Measurements from ENCODE around the gene DECR2. TPM values are rescaled to one million over a fixed set of nuclear protein-coding genes. Genes with fewer than 3 reads are reported as not detected.
"Not testable (repeated sequence)": the region's sequence is repeated elsewhere in the genome, so short reads cannot be mapped to it uniquely, and the experiment has no call there.

The DECR2 gene
- total RNA-seq, 4 donors from 2014 or later: 10.6 to 106 (median 31.9) TPM

DNA sequence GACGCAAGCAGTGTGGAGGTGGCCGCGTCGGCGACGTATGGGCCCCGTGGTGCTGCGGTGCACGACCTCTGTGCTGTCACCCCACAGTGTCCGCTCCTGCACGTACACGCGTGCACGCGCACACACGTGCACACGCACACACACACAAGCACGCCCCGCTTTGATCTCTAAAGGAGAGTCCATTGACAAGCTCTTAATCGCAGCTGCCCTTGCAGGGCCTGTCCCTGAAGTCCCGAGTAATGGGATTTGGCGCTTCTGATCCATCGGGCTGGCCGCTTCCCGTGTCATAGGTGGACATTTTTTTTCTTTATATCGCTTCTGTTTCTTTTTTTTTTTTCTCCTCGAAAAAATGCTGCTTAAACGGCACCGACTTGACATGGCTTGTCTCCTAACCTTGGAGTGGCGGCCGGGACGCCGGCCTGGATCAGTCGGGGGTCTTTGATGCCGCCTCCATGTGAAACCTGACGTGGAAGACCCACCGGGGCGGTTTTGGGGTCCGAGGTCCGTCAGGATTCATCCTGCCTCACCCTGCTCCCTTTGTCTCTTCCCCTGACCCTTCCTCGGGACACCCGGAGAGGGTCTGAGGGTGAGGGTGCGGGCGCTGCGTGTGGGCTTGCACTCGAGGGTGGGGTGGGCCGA is 40.9 kb upstream of the DECR2 start:
- intact Hi-C loops (cut with DNase I; ENCODE audit: low total_unique reads): no loop called here
- no peaks in the 10 kb centered on the region for H3K27me3 ChIP-seq
- no peak for TF ChIP-seq POLR2A (IDR thresholded peaks at IDR 0.05)
- TF ChIP-seq CTCF (IDR thresholded peaks at IDR 0.05): no peak
- no peak for DNase-seq
- H3K4me1 ChIP-seq: no peaks in the 10 kb centered on the region
- H3K9me3 ChIP-seq: no peaks in the 10 kb centered on the region
- no peaks in the 10 kb centered on the region for H3K36me3 ChIP-seq
- H3K27ac ChIP-seq: no peak overlapping the region
- no peak overlapping the region for H3K4me3 ChIP-seq

DNA sequence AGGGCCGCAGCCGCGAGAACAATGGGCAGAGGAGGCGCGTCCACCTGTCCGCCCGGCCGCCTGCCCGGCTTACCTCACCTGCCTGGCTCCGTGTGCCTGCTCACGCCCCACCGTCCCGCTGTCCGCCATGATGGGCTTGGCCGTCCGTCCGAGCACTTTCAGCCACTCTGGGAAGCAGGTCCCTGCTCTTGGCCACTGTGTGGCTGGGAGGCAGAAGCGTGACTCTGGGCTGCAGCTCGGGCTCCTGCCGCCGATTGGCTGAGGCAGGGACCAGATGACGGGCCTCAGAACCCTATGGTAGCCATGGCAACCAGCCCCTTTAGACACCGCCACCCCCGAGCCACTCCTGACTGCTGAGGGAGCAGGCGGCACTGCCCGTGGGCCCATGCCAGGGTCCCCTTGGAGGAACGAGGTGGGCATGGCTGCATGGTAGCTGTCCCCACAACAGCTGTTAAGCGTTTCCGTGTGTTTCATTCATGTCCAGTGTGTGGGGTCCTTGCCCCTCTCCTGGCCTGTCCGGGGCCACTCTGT is 40.3 kb upstream of the DECR2 start:
- no peaks in the 10 kb centered on the region for H3K4me1 ChIP-seq
- H3K4me3 ChIP-seq: no peak overlapping the region
- H3K27ac ChIP-seq: no peak overlapping the region
- DNase-seq: no peak
- H3K9me3 ChIP-seq: no peaks in the 10 kb centered on the region
- TF ChIP-seq CTCF (IDR thresholded peaks at IDR 0.05) (no peak), POLR2A (IDR thresholded peaks at IDR 0.05) (no peak)
- H3K27me3 ChIP-seq: no peaks in the 10 kb centered on the region
- H3K36me3 ChIP-seq: no peaks in the 10 kb centered on the region
- intact Hi-C loops (cut with DNase I; ENCODE audit: low total_unique reads): no loop called here

DNA sequence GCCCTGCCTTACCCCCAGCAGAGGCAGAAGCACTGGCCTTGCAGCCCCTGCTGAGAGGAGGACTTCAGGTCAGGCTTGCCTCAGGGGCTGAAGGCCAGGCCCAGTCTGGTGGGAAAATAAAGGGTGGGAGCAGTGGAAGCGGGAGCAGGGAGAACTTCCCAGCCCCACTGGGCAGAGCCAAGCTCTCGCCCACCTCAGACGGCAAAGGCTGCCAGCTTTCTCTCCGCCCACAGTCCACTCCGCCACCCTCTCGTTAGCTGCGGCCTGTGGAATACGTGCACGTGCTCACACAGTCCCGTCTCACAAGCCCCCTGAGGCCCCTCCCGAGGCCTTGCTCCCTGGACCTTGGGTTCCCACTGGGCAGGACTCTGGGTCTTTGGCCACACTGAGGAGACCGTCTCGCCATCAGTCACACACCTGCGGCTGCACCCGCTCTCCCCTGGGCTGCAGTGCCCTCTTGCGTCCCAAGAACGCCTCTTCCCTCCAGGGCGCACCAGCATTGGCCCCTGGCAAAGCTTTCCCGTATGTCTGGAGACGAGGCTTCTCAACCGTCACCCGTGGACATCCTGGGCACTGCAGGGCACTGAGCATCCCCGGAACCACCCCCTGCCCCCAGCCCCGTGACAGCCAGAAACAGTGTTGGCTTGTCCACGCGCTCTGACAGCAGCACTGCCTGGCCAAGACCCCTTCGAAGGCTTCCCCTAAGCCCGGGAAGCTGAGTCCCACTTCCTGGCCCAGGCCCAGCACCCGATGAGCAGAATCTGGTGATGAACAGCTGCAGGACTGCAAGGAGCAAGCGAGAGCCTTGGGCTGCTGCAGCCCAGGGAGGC is 39.6 kb upstream of the DECR2 start:
- Histone ChIP-seq H3K36me3 (no peaks in the 10 kb centered on the region), H3K27me3 (no peaks in the 10 kb centered on the region), H3K4me1 (no peaks in the 10 kb centered on the region), H3K9me3 (no peaks in the 10 kb centered on the region), H3K27ac (no peak overlapping the region), H3K4me3 (no peak overlapping the region)
- TF ChIP-seq CTCF (IDR thresholded peaks at IDR 0.05): peak; percentile 52 to 74 (median 67)
- no peak for TF ChIP-seq POLR2A (IDR thresholded peaks at IDR 0.05)
- DNase-seq: peak in 1 of 2 donors; percentile 57
- intact Hi-C loops (cut with DNase I; ENCODE audit: low total_unique reads): no loop called here

DNA sequence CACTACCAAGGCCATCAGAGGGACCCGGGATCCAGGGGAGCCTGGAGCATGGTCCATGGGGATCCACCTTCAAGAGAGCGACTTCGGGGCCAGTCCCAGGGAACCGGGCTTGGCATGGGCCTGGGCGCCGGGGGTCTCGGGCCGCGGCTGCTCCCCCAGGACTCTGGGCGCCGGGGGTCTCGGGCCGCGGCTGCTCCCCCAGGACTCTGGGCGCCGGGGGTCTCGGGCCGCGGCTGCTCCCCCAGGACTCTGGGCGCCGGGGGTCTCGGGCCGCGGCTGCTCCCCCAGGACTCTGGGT is 39.0 kb upstream of the DECR2 start:
- H3K36me3 ChIP-seq; H3K4me1 ChIP-seq; DNase-seq; H3K9me3 ChIP-seq; H3K27me3 ChIP-seq; intact Hi-C loops (cut with DNase I; ENCODE audit: low total_unique reads); H3K4me3 ChIP-seq; H3K27ac ChIP-seq: not testable (repeated sequence)

- TF ChIP-seq CTCF (IDR thresholded peaks at IDR 0.05) (no peak), POLR2A (IDR thresholded peaks at IDR 0.05) (no peak)
- Histone ChIP-seq H3K9me3 (no peaks in the 10 kb centered on the region), H3K27me3 (no peaks in the 10 kb centered on the region), H3K27ac (no peak overlapping the region), H3K36me3 (no peaks in the 10 kb centered on the region), H3K4me3 (no peak overlapping the region), H3K4me1 (no peaks in the 10 kb centered on the region)
- DNase-seq: no peak
- intact Hi-C loops (cut with DNase I; ENCODE audit: low total_unique reads): no loop called here
Observed at GRCh38 chr16:363110-363765, 38.4 kb upstream of the DECR2 start.

All from uterus (tissue), 4 donors.